Measurements from ENCODE around the gene AXIN2.
A peak's percentile ranks its signal among the peaks of the same experiment; 100 is the strongest.

Gene AXIN2

DNA sequence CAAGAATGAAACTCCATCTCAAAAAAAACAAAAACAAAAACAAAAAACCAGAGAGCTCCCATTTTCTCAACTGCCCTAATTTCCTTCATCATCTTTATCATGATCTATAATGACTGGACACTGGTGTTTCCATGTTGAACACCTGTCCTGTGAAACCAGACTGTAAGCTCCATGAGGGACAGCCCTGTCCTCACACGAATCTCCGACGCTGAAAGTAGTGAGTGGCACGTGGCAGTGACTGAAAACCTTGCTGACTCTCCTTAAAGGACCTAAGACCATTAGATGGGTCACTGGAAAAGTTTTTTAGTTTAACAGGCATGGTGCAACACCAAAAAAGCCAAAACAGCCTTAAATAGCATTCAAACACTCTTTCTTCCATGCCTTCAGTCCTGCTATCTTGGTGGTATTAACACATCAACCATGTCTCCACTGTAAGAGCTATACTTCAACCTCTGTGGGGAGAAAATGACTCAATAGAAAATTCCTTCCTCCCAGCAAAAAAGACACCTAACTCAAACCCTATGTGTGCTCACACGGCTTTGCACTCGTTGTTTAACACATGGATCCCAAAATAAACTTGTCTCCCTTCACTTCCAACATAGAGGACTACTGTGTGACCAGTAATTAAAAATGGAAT is 8.3 kb downstream of the AXIN2 start:
- DNase-seq = no peak

GRCh38 chr17:65552214-65552613 is 9.2 kb downstream of the AXIN2 start:
- no peak for DNase-seq

DNA sequence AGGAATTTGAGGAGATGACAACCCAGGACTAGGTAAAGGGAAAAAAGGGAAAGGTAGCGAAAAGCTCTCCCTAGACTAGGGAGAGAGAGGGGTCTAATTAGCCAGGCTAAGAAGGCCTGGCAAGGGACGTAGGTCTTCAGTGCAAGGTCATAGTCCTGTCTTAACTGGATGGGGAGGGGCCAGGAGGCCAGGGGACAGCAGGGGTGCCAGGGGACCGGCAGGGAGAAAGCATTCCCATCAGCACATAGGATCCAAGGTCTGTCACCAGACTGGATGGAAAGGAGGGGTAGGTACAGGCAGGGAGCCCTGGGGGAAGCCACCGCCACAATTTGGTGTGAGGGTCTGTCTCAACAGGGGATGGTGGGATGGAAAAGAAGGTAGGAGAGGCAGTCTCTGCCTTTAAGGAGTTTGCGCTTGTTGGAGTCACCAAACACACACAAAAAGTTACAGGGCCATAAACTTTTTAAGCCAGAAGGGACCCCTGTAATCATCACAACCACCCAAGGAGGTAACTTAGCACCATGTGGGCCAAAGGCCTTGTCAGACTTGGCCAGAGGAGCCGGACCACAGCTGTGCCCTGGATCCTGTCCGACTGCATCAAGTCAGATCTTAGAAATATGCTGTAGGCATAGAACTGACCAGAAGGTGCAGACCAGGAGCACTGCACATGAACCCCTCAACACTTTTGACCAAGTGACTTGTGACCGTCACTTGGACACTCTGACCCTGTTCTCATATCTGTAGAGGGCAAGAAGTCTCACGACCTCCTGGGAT is 10.0 kb downstream of the AXIN2 start:
- DNase-seq = no peak

DNA sequence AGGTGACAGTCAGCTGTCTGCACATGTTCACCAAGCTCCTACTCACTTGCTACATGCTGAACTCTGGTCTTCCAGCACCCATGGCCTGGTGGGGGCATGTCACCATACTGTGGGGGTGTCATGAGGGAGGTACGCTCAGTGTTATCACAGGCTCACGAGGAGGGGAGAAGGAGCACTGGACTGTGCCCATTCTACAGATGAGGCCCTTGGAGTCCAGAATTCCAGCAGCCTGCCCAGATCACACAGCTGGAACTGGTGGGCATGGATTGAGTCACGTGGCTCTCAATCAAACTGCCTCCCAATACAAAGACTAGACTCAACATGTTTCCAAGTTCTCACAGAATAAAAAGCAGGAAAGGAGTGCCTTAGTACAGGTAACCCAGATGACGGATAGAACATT is 10.7 kb downstream of the AXIN2 start:
- DNase-seq = no peak

GRCh38 chr17:65550075-65550662 is 11.3 kb downstream of the AXIN2 start:
- no peak for DNase-seq

DNA sequence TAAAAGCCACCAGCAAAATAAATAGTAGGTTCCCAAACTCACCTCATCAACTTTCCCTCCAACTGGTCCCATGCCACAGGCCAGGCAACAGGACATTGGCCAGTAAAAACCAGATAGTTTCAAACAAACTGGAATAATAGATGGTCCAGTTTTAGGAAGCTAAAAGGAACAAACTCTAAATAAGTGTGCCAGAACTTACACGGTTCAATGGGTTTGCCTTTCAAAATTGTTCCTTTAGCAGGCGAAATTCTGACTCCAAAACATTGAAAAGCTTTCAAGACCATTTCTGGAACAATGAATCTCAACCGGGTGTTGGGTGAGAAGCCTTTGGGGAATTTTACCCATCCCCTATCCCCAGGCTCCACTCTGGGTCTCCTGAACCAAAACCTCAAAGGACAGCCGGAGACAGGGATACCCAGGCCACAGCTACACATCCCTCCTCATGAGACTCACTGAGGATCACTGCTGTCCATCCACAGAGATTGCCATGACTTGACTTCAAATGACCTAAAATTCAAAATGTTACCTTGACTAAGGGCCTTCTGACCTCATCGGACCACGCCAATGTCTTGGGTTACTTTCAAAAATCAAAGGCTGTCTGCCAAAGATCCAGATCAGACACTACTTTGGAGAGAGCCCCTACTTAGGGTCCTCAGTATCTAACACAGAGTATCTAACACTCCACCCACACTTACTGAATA is 13.0 kb downstream of the AXIN2 start:
- DNase-seq = no peak

DNA sequence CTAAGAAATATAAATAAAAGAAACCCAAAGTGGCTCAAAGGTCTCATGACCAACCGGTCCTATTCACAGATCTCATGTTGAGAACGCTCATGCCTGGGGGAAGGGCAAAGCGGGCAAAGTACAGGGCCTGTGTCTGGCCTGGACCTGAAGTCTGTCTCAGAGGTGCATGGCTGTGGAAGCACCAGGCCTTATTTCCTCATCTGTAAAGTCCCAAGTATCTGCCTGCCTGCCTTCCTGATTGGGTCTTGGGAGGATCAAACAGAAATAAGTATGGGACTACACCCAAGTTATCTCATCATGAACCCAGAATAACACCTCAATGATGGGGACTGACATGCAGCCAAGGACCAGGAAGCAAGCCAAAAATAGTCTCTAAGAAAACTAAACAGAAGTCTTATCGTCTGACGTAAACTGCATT is 14.2 kb downstream of the AXIN2 start:
- DNase-seq = no peak

- no peak for DNase-seq
These were observed 14.9 kb downstream of the AXIN2 start for GRCh38 chr17:65546579-65546978.

GRCh38 chr17:65545705-65546523 is 15.5 kb downstream of the AXIN2 start:
- no peak for DNase-seq

DNA sequence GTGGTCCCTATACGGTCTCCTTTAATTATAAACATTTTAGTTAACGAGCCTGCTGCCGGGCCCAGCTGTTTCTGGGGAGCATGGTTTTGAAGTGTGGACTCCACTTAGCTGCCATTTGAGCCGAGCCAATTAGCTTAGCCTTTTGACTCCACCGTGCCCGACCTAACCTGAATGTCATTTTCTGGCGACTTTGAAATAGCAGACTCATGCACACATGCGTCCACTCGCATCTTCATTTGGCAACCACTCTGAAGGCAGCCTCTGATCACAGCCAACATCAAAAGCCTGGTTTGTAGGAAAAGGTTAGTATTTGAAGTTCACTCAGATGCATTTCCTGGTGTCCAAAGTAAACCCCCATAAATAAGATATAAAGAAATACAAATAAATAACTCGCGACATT is 16.8 kb downstream of the AXIN2 start:
- DNase-seq = no peak

DNA sequence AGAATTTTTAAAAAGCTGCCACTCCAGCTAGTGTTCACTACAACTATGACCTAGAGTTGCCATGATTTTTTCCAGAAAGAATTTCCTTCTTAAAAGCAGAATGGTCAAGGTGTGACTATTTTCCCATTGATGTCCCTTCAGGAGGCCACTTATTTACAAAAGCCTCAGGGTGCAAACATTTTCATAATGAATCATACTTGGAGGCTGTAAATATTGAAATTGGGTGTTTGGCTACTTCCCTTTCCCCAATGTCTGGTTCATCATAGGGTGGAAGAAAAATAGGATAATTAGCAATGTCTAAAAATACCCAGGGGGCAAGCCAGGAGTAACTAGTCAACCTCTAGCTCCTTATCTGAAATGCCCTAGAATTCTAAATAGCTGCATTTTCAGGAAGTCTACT is 18.8 kb downstream of the AXIN2 start:
- no peak for DNase-seq

- no peak for DNase-seq
These were observed 19.4 kb downstream of the AXIN2 start for GRCh38 chr17:65542067-65542466.

DNA sequence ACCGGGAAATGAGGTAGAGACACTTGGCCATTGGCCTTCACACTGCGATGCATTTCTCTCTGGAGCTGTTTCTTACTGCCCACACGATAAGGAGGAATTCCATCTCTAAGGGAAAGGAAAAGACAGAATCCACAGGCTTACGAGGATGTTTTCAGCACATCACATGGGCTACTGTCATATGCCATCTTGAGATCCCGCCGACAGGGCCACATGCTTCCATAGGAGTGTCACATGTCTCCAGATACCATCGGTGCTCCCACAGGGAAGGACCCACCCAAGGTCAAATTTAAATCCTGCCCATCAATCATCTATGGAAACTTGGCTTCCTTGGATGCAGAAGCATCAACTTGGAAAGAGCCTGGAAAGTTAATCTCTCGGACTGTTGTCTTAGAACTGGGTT is 20.0 kb downstream of the AXIN2 start:
- no peak for DNase-seq

GRCh38 chr17:65539630-65540266 is 21.7 kb downstream of the AXIN2 start:
- DNase-seq = no peak

DNA sequence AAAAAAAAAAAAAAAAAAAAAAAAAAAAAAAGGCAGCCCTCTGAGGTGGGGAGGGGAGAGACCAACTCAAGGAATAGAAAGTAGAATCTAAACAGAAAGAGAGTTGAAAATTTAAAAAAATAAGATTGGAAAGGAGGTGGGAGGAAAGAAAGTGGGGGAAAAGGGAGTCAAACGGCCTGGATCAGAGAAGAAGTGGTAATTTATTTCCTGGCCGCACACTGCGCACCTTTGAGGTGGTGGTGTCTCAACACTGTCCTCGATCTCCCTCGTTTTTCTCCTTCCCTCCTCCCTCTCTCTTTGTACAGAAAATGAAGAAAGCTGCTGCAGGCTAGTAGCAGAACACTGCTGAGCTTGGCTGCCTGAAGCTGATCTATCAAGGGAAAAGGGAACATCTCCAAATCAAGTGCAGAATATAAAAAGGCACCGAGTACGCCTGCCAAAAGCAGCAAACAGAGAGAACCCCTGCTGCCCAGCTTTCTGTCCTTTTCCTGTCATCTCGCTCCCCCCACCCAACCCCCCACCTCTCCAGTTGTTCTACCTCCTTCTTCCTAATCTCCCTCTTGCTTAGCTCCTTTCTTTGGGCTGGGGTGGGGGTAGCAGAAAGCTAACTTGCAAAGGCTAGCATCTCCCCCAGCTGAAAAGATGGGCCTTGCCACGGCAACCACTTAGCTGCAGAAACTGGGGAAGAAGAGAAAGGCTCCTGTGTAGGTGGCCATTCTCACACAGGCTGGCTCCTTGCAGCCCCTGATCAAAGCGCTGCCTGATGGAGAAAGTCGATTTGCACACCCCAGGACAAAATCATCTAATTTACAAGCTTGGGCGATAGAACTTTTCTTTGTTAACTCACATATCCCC is 22.5 kb downstream of the AXIN2 start:
- DNase-seq = no peak

DNA sequence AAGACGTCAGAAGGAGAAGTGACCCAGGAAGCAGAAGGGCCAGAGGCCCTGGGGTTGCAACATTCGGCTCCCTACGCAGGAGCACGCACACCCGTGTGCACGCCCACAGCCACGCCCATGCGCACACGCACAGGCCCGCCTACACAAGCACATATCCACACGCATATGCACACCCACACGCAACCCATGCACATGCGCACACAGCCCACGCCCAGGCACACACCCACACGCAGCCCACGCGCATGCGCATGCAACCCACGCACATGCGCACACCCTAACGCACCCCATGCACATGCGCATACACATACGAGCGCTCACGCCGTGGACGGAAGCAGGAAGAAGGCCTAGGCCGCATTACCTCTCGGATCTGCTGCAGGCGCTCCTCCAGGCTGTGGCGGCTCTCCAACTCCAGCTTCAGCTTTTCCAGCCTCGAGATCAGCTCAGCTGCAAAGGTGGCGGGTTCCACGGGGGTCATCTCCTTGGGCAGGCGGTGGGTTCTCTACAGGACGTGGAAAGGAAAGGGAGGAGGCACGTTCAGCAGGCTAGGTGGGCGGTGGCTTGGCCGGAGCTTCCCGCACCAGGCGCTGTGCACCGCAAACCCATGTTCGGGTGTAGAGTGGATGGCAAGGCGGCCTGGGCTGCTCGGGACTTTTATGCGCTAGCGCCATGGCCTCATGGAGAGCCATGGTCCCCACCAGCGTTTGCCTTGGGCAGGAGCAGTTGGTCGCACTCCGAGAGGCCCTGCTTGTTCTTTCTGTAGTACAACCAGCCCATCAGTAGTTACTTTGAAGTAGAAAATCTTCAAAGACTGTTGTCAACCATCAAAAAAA is 23.4 kb downstream of the AXIN2 start:
- DNase-seq = peak; percentile 56

- no peak for DNase-seq
These were observed 24.1 kb downstream of the AXIN2 start for GRCh38 chr17:65537343-65537844.

DNA sequence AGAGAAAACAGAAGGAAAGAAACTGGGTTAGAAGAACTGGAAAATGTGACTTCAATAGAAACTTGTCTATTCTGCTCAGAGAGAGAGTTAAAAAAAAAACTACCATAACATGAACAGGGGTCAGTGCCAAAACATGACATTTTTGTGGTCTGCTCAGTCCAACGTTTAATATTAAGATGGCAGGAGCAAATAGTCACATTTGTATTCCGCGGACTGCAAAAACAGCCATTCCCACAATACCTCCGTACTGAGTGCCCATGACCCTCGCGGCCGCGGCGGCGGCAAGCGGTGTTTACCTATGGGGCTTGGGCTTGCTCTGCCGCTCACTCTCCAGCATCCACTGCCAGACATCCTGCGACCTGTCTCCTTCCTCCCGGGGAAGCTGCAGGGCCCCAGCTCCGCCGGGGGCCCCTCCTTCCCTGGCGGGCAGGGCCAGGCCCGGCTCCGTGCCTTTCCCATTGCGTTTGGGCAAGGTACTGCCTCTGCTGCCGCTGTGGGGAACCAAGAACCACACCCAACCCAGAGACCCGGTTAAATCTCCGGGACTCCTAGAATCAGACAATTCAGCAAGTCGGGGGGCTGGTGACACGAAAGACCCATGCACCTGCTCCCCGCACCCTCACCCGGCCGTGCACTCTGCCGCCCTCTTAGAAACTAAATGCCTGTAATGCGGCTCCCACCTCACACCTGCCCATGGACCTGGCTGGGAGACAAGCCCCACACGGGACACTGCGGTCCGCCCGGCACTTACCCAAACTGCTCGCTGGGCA is 24.7 kb downstream of the AXIN2 start:
- no peak for DNase-seq

All from activated effector memory CD4-positive, alpha-beta T cell treated with Interleukin-2 at 50 U/mL for 16 hours (primary cell).